GM19351 (cell line): Measurements from ENCODE around the gene RUNX2.

ENCODE experiments used
- ATAC-seq: cut with Tn5 transposase; IDR thresholded peaks from one replicate; pipeline ENCODE4 v1.9.1; 2021; ENCODE audit warnings: mild to moderate bottlenecking, moderate library complexity; ENCODE audit not compliant: unreplicated experiment

The RUNX2 gene

DNA sequence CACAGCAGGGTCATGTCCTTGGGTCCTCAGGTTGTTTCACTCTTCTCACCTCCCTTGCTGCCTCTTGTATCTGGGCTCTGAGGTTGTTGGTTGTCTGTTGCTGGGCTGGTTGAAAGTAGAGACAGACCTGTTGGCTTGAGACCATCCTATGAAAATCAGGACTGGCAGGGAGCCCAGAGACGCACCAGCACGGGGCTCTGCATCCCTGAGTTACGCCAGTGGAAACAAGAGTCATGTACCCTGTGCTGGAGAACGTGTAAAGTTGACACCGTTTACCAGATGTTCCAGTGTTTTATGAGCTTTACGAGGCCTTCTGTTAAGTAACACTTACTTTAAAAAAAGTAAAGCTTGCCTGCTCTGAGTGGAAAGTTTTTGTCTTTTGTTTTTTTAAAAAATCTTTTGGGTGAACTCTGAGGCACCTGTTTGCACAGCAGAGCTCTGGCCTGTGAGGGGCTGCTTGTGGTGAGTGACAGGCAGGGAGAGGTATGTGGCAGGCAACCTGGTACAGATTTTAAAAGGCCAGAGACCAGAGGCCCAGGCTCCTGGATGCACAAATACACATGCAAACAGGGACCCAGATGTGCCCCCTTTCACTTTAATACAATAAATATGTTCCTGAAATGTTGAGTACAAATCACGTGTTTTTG, 309.6 kb downstream of the RUNX2 start:
- ATAC-seq = no peak

DNA sequence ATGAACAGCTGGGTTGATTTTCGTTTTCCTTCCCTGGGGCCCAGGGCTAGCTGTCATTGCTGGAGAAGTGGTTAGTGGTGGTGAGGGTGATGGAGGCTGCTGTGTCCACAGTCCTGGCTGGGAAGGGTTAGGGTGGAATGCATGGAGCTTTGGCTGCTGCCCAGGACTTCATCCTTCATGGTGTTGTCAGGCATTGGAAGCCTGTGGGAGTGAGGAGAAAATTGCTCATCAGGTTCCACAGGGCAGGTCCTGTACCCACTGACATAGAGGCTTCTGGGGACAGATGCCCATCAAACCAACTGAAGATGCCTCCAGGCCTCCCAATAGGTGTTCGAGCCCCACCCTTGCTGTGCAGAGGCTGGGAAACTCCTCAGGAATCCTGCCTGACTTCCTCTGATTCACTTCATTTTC, 312.0 kb downstream of the RUNX2 start:
- ATAC-seq = no peak

DNA sequence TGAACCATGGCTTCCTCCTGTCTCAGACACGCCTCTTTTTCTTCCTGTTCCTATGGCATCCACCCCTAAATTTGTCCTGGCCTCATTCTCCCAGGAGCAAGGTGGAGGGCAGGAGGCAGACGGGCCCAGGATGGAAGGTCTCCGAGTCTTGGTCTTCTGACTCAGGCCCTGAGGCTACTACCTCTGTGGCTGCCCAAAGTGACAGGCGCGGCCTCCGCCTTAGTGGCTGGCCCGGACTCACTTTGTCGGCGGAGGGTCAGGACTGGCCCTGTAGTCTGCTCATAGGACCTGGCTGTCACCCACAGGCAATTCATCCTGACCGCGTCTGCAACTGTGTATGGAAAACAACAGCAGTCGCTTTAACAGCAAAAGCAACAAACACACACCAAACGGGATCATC, 312.7 kb downstream of the RUNX2 start:
- no peak for ATAC-seq

DNA sequence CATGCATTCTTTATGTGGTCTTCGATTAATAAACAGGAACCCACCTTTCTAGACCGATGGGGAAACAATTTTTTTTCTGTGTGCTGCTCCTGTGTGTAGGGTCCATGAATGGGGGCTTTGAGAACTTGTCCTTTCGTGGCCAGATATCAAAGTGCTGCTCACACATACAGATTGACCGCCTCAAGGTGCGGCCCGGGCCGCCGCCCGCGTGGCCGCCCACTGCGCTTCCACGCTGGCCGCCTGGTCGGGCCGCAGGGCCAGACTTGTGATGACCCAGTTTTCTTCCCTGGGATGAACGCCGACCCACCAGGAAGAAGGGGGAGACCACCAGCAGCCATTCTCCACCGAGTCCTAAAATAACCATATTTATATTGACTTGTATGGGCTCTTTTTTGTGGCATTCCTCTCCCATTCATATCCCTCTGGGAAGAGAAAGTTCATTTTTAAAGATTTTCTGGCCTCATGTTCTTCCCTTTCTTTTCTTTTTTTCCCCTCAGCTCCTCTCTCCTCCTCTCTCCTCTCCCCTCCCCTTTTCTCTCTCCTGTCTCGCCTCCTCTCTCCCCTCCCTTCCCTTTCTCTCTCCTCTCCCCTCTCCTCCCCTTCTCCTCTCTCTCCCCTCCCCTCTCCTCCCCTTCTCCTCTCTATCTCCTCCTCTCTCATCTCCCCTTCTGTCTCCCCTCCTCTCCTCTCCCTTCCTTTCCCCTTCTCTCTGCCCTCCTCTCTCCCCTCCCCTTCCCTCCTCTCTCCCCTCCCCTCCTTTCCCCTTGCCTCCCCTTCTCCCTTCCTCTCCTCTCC, 314.4 kb downstream of the RUNX2 start:
- ATAC-seq = no peak

DNA sequence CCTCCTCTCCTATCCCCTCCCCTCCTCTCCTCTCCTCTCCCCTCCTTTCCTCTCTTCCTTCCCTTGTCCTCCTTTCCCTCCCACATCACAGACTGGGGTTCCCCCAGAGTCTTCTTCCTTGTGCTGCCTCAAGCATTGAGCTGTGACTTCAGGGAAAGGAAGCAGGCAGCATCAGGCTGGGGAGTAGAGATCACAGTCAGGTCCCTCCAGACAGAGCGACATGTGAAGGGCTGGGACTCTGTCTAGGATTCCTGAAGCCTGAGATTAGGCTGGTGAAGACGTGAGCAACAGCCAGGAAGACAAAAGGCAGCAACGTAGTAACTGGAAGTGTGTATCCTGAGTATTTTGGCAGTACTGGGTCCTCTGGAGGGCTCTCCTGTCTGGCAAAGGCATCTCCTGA, 315.0 kb downstream of the RUNX2 start:
- no peak for ATAC-seq

DNA sequence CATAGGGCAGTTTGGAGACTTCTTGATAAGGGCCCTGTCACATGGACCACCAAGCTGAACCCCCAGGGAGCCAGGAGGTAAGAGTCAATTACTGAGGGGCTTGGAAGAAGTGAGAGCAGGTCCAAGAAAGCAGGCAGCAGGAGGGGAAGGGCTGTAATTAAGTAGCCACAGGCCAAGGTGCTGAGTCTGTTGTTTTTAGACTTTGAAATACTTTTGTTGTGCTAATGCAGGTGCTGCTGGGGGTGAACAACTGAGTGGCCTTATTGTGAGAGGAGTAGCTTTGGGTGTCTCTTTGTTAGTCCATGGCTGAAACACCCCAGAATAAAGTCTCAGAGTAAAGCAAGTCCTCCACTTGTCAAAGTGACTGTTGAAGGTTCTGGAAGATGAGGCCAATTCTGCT, 316.6 kb downstream of the RUNX2 start:
- ATAC-seq = no peak

DNA sequence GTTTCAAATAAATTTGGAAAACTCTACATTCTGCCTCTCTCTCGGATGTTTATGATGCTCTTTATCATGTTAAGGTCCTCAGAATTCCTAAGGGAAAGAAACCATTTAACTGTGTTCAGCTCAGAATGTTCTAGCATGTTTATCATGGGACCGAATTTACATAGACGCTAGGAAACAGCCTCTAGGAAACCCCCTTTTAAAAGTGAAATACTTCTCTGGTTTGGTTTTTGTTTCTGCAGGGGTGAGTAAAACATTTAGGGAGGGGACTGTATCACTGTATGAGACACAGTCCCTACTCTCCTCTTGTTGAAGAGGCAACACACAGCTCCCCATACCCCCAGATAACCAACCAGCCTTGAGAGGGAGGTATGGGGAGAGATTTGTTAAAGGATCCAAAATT, 317.2 kb downstream of the RUNX2 start:
- ATAC-seq = no peak

DNA sequence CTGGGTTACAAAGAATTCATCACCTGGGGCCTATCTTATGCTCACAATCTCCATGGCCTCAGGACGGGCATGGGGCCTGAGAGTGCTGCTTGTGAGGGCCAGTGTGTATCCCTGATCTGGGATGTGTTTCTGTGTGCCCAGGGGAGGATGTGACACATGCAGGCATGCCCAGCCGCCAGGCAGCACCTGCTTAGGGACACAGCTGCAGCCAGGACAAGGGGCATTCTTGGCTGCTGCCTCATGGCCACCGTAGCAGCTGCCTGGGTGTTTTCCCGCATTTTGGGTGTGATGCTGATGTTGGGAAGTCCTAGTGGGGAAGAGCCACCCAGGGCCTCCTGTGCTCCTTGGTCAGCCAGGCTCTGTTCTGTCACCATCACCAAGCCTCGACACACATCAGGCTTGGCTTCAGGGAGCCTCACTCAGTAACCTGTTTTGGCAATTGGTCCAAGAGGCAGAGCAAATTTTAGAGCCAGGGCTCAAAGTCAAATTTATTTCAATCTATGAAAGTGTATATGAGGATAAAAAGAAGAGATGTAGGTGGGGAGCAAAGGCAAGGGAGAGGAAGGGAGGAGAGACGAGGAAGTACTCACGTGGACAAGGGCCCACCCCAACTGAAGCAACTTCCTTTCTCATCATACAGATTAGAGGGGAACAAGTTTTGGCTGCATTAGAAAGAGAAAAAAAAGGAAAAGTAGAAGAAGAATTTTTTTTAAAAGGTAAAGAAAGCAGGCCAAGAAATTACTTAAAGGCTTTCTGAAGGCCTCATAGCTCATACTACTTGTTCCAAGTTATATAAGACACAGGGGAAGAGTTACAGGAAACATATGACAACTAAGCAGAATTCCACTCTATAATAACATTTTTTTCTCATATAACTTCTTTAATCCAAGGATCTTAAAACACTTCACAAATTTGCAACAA, 319.5 kb downstream of the RUNX2 start:
- no peak for ATAC-seq

DNA sequence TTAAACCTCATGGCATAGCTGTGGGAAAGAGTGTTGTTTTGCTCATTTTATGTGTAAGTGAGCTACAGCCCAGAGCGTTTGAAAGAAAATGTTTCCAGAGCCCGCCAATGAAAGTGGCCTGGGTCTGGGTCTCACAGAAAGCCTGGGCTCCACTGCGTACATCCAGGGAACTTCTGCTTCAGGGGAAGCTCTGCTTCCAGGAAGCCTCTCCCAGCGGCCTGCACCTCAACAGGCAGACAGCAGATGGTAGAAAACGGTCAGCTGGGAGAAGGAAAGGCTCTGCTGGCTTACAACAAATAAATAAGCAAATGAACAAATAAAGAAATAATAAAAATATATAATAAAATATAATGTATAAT, 320.1 kb downstream of the RUNX2 start:
- no peak for ATAC-seq

DNA sequence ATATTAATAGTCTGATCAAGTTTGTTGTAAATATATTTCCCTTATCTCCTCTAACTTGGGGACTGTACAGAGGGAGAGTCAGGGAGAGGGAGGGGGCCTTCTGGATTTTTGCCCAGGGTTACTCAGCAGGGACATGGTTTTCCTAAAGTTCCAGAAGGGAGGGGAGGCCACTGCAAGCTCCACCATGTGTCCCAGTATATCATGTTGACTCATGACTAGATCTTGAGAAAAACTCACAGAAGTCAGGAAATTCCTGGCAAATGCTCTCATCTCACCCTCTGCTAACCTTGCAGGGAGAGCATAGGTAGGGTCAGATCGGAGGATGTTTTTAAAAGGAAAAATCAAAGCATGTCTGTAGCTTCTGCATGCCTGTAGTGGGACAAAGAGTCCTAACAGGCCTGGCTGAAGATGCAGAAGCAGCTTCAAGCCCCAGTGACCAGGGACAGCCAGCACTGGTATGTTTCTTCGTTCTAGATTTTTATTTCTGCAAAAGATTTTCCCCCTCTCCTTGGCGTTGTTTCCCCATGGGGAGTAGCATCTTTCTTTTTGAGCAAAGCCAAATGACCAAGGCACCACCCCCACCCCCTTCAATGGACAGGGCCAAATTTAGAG, 322.5 kb downstream of the RUNX2 start:
- no peak for ATAC-seq

DNA sequence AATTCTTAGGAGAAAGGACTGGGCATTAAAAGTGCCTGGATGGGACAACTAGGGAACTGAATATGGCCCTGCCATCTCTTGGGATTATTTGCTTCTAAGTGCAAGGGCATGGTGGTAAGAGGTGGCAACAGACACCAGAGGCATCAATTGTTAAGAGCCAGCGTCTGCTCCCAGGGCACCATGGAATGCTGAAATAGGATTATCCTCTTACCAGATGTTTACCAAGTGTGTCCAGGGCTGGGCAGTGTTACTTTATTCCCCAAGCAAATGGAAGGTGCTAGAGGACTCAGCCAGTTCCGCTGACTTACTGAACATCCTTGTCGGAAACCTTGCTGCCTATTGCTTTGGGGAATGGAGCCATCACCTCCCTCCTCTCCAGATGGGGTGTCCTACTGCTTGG, 323.2 kb downstream of the RUNX2 start:
- ATAC-seq = no peak

DNA sequence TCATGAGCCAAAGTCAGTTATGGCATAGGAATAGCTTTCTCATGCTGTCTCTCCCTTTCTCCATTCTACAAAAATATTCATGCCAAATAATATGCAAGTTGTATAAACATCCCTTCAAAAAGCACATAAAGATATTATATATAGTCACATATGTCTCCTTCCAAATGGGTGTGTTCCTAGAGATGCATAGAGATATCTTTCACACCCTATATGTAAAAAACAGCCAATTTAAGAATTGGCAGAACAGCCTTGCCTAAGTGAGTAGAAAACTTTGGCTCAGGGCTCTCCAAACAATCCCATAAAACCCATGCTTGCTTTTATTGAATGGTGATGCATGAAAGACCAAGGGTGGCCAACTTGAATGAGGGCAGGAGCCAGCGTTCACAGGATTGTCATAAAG, 324.3 kb downstream of the RUNX2 start:
- ATAC-seq = no peak

DNA sequence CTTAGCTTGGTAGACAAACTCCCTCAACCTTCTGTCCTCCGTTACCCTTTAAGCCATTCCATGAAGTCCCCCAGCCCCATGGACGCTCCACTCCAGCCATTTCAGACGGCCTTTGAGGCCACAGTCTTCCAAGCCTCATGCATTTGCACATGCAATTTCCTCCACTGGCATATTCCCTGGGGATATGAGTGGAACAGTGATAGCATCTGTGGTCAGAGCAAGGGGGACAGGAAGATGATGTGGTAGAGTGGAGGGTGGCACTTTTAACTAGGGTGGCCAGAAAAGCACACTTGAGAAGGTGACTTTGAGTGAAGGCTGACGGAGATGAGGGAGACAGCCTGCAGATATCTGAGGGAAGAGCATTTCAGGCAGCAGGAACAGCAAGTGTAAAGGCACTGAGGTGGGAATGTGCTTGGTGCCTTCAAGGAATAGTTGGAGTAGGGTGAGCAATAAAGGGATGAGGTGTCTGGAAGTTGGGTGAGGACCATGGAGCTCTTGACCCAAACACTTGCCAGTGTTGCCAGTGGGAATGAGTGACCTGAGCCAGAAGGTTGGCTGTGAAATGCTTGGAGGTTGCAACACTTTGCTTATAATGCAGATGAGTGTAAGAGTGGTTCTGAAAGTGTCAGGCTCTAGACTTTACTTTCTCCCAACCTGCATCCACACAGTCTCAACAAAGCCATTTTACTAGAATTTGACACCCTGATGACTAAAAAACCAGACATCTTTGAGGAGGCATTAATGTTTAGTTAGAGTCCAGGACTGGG, 325.2 kb downstream of the RUNX2 start:
- no peak for ATAC-seq

DNA sequence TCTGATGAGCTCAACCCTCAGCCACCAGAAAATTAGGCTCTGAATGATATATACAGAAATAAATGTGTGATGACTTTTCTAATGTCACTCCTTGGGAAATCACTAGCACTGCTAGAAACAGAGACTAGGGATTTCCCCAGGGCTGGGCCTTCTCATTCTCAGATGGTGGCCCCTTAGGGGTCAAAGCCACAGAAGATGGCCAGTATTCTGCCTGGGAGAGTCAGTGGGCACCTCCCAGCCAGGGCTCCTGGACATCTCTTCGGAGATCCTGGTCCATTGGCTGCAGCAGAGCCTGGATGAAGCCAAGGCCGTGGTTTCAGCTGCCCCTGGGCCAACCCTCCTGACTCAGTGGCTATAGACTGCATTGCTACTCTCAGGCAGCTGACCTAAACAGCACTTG, 326.5 kb downstream of the RUNX2 start:
- ATAC-seq = no peak

DNA sequence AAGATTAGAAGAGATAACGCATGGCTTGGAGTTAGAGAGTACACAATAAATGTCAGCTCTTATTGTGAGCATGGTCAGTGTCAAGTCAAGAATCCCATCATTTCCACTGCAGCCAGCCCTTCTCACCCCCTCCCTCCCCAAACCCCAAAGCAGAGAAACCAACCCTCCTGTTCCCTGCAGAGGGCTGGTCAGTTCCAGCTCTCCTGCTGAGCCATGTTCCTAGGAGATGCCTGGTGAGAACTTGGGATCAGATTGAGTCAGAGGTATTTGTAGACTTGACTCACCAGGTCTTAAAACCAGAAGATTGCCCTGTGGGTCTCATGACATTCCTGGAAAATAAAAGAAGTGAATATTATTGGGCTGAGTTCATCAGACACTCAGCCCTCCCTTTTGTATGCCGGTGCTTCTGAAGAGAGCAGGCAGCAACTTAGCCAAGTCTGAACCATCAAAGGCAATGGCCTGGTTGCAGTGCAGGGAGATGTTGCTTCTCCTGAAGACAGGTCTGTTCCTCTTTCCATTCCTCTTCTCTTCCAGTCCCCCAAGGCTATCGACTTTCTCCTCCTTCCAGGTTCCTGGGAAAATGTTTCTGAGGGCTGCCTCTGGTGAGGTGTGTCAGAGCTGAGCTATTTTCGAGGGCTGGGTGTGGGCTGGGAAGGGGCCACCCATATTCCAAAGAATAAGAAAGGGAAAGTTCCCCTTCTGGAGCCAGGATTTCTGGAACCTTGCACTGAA, 327.8 kb downstream of the RUNX2 start:
- no peak for ATAC-seq

DNA sequence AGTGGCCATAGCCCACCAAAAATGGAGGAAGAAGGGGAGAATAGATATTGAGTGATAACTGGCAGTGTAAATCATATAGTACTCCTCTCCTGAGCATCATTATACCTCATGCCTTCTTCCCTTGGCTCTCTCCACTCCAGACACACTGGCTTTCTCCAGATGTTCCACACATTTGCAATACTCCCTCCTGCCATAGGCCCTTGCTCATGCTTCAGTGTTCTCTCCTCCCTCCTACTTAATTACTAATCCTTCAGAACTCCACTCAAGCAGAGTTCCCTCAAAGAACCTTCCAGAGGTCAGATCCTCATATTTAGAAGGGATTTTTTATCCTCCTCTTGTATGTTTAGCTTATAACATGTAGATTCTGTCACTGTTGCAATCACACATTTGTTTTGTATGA, 329.1 kb downstream of the RUNX2 start:
- no peak for ATAC-seq

DNA sequence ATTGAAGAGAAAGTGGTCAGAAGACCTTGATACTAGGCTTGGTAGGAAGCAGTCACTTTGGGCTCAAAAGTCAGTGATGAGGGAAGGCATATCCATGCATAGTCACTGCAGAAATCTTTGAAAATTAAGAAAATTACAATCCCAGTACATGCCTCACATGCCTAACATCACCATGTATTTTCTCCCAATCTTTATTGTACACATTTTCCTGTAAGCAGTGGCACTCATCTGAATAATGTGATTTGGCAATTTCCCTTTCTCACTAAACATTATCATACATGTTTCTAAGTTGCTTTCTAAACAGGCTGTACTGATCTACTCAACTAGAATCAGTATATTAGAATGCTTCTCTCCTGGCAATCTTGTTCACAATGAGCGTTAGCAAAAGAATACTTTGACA, 330.3 kb downstream of the RUNX2 start:
- ATAC-seq = no peak

DNA sequence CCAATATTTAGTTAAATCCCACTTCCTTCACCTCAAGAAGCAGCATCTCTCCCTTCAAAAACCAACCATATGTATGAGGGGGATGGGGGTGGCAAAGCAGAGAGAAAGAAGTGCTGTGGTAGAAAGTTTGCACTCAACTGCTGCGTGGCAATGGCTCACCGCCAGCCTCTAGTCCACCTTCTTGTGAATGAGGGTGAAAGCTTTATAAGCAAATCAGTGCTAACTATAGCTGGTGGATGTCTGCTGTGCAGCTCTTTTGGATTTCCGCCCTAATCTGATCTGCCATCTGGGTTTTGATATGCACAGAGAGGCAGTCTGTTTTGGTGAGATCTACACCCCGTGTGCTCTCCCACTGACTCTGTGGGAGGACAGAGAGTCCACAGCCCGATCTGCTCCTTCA, 330.8 kb downstream of the RUNX2 start:
- no peak for ATAC-seq

DNA sequence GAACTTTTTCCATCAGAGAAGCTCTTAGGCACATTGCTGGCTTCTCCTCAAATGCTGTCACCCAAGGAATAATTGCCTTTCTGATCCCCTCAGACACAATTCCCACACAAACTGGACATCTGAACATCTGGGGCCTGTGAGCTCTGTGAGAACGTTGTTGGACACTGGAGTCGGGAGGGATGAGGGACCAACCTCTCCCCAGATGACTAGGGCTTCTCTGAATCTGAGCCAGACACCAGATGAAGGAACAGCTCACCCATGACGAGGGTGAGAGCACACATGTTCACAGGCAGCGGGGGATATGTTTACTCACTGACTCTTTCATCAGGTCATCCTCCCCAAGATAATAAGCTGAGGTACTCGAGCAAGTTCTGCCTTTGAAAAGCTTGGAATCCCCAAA, 333.5 kb downstream of the RUNX2 start:
- ATAC-seq = no peak
